Neural progenitor cell (in vitro differentiated cells): ENCODE data around the gene LRBA.

Experiments used
- EZH2 ChIP-seq: fragments of 200-600 bp; sonication (generic); IDR thresholded peaks from 2 replicates; pipeline ENCODE4 v1.6.1; 2017; ENCODE audit warnings: antibody characterized with exemption, mild to moderate bottlenecking, moderate library complexity
- TF ChIP-seq, protein P1 (sequence below): fragments of 200-600 bp; sonication (generic); IDR thresholded peaks from 2 replicates; pipeline ENCODE4 v1.5.1; 2017; ENCODE audit warnings: antibody characterized with exemption, mild to moderate bottlenecking

DNA sequence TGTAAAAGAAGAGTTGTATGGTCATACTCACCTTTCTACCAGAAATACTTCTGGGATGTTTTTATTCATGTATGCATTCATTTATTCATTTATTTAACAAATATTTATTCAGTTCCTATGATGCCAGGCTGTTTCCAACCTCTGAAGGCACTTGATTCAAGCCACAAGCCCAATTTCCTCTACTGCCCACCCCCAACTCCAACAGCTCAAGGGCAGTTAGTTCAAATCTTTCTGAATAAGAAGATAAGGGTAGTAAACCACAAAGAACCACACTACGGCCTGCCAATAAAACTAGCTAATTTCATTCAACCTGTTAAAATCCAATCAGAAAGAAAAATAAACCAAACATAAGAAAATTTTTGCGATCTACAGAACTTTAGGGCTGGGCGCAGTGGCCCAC lies 31.2 kb downstream of the LRBA start:
- TF ChIP-seq, protein P1, sequence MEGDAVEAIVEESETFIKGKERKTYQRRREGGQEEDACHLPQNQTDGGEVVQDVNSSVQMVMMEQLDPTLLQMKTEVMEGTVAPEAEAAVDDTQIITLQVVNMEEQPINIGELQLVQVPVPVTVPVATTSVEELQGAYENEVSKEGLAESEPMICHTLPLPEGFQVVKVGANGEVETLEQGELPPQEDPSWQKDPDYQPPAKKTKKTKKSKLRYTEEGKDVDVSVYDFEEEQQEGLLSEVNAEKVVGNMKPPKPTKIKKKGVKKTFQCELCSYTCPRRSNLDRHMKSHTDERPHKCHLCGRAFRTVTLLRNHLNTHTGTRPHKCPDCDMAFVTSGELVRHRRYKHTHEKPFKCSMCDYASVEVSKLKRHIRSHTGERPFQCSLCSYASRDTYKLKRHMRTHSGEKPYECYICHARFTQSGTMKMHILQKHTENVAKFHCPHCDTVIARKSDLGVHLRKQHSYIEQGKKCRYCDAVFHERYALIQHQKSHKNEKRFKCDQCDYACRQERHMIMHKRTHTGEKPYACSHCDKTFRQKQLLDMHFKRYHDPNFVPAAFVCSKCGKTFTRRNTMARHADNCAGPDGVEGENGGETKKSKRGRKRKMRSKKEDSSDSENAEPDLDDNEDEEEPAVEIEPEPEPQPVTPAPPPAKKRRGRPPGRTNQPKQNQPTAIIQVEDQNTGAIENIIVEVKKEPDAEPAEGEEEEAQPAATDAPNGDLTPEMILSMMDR, result no peak
- TF ChIP-seq EZH2, result no peak
